NCI-H1417 treated with DMSO at 0.1 percent for 48 hours (cell line): ENCODE measurements around the gene IGSF3.

ENCODE experiments used
- DNase-seq: peaks from one replicate; lab custom pipeline; 2025; lab: John Stamatoyannopoulos, UW

The IGSF3 gene

DNA sequence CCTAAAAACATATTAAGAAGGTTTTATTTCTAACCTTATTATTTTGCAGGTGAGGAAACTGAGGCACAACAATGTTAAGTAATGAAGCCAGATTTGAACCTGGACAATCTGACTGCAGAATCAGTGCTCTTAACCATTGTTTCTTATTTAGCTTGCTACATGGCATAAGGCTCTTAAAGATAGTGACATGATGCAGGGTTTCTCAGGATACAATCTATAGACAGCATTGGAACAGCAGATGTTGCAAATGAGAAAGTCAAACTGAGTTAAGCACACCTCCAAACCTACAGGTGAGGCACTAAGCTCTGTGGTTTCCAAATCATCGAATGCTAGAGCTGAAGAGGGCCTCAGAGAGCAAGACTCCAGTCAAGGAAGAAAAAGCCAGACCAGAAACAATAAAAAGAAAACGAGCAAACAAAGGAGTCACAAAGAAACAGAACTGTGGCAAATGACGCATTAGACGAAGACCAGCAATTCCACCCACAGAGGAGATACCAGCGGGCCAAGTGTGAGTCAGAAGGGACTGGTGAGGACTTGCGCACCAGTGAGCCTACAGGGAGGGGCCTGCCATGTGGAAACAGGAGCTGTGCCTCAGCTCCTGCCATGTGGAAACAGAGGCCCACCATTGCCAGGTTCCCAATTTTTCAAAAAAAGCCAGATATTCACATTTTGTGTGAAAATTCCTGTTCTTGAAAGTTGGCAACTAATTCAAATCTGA is 111.1 kb downstream of the IGSF3 start:
- DNase-seq: no peak

GRCh38 chr1:116554924-116555323 is 112.6 kb downstream of the IGSF3 start:
- DNase-seq: no peak

GRCh38 chr1:116553386-116554115 is 114.0 kb downstream of the IGSF3 start:
- DNase-seq: no peak

GRCh38 chr1:116546354-116546977 is 121.1 kb downstream of the IGSF3 start:
- DNase-seq: no peak

DNA sequence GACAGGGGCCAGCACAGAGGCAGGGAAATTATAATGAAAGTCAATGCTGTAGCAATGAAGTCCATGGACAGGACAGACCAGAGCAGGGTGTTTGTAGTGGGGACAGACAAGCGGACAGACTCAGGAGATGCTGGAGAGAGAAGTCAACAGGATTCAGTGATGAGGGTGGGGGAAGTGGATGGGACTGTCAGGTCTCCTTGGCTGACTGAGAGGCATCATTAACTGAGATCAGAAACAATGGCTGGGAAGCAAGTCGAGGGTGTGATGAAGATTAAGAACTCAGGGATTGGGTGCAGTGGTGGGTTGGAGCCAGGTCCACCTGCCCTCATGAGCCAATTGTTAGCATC is 122.2 kb downstream of the IGSF3 start:
- DNase-seq: no peak

- no peak for DNase-seq
Measured at GRCh38 chr1:116544588-116545358, 122.8 kb downstream of the IGSF3 start.

DNA sequence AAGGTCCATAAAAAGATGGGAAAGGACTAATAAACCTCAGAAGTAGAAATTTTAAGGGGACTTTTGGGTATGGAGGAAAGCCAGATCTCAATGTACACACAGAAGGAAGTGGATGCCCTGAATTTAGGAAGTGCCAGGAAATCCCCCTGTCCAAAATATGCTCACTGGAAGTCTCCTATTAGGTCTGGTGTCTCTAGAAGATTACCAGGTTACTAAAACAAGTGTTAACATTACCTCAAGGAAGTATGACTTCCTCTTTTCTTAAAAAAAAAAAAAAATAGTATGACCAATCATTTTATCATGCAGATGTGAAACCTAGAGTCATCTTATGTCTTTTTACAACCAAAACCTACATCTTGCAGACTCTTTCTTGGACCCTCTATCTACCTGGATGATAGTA is 127.4 kb downstream of the IGSF3 start:
- DNase-seq: no peak

- DNase-seq: no peak
Measured at GRCh38 chr1:116538544-116538943, 129.0 kb downstream of the IGSF3 start.

- DNase-seq: no peak
Measured at GRCh38 chr1:116537898-116538297, 129.6 kb downstream of the IGSF3 start.

DNA sequence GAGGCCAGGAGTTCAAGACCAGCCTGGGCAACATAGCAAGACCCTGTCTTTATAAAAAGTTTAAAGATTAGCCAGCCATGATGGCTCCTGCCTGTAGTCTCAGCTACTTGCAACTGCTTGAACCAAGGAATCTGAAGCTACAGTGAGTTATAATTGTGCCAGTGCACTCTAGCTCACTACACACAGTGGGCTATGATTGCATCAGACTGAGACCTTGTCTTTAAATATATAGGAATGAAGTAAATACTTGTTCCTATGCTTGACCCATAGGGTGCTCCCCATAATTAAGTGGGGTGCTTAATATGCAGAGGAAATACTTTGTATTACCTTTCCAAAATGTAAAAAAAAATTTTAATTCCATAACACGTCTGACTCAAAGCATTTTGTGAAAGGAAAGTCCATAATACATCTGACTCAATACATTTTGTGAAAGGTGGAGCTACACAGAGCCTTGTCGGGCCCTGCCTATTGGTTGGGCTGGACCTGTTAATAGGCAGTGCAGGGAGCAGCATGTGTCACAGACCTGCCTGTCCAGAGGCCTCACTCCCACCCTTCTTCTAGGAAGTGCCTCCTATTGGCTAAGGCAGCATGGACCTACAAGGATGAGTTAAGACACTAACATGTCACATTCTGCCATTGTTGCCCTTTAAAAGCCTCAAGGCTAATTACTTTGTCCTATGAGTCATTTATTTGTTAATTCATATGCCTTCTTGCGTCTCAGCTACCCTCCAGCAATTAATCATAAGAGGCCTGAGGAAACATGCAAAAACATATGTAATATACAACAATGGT is 130.3 kb downstream of the IGSF3 start:
- DNase-seq: no peak

DNA sequence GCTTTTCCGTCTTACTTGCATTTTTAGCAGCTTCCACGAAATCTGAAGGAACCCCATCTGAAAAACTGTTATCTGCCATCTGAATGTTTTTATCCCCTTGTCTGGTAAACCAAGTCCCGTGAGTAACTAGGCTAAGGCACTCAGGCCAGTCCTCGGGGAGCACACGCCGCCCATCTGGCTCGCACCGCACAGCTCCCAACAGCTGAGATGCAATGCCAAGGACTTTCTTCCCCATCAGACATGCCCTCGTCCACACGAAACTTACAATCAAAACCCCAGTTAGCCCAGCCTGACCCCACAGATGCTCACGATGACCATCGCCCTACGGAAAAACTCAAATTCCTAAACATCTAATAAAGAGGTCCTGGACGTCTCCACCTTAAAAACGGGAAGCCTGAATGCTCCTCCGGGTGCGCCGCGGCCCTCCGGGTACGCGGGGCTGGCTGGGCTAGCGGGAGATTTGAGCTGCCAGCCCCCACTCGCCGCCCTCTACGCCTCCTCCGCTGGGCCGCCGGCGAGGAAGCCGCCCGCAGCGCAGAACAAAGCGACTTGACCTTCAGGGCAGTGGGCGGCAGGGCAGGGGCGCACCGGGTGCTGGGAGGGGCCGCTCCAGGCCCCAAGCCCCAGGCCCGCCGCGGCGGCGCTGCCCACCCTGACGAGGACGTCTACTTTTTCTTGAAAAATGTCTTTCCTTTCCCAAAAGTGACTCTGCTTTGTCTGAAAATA is 133.4 kb downstream of the IGSF3 start:
- no peak for DNase-seq

GRCh38 chr1:116533429-116533820 is 134.1 kb downstream of the IGSF3 start:
- no peak for DNase-seq

DNA sequence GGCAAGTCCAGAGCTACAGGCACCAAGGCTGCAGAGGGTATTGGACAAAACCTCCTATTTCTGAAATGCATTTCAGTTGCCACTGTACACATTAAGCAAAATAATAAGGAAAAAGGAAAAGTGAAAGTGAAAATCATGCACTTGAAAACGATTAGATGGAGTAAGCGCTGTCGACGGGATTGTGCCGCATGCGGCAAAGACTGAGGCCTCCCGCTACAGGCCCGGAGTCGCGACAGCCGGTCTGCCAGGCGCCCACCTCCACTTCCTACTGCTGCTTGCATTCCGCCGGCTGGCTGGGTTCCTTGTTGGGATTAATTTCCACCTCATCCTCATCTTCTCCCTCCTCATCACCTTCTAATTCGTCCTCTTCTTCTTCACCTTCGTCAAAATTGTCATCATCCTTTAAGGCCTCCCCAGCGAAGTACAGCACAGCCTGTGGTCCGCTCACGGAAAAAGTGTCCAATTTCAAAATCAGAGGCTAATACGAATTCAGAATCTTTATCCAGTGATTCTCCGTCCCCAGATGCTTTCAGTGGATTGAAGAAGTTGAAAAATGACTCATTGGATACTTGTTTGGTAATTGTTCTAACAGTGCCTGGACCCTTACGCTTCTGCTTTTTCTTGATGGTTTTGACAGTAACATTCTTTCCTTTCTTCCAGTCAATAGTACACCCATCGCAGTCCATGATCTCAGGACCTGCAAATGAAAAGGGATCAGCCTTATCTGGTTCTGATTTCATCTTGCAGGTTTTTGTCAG is 134.7 kb downstream of the IGSF3 start:
- no peak for DNase-seq

- DNase-seq: no peak
Measured at GRCh38 chr1:116531917-116532316, 135.6 kb downstream of the IGSF3 start.

DNA sequence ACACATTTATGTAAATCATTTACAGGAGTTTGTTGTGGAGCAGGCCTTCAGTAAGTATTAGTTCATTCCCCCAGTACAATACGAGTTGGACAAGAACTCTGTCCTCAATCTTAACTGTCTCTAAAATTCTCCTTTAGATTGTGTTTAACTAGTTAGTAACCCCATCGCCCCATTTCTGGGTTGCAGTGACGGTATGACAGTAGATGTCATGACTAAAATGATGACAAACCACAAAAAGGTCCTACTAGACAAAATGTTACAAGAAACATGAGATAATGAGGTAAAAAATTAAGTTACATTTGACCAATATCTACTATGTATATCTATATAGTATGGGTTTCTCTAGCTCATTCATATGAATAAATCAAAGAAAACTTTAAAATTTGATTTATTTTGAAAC is 137.9 kb downstream of the IGSF3 start:
- no peak for DNase-seq

GRCh38 chr1:116529199-116529631 is 138.3 kb downstream of the IGSF3 start:
- DNase-seq: no peak

DNA sequence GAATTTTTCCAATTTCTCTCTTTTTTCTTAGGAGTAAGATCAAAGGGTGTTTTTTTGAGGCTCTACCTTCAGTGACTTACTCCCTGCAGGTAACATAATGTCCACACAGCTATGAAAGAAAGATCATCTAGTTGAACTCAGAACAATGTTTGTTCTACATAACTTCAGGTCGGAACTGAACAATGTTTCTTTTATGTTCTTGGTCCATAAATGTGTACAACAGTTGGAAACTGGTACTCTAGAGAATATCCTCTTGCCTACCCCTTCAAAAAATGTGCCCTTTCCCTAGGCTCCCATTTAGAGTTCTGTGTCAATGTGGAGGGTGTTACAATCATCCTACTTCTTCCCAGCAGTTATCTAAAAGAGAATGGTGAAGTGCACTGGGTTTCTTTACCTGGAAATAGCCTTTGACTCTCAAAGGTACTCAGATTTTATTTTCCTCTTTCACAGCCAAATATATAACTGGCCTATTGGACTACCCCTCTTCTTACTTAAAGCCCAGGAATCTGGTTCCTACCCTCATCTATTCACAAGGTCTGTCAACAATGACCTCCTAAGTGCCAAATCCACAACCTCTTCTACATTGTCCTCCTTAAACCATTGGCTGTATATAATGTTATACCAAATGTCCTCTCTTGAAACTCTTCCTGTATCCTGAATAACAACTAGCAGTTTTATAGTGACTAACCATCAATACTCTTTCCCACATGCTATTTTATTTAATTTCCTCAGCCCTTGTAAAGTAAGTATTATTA is 139.0 kb downstream of the IGSF3 start:
- no peak for DNase-seq

GRCh38 chr1:116525440-116525839 is 142.1 kb downstream of the IGSF3 start:
- no peak for DNase-seq
